GM15510 (cell line): ENCODE measurements around the gene INPP4B.

Source experiments
- POLR2A ChIP-seq: IDR thresholded peaks from 3 replicates; pipeline ENCODE4 v1.6.1; 2011; ENCODE audit warnings: borderline replicate concordance; ENCODE audit not compliant: insufficient read length; ENCODE audit errors: extremely low read depth

The INPP4B gene

GRCh38 chr4:142809559-142809958 lies 36.5 kb downstream of the INPP4B start:
- no peak for TF ChIP-seq POLR2A

- TF ChIP-seq POLR2A: no peak
Measured at GRCh38 chr4:142801966-142802365, 44.1 kb downstream of the INPP4B start.

GRCh38 chr4:142781114-142781513 lies 65.0 kb downstream of the INPP4B start:
- TF ChIP-seq POLR2A: no peak

- TF ChIP-seq POLR2A: no peak
Measured at GRCh38 chr4:142778900-142779299, 67.2 kb downstream of the INPP4B start.

- TF ChIP-seq POLR2A: no peak
Measured at GRCh38 chr4:142778430-142778829, 67.7 kb downstream of the INPP4B start.

DNA sequence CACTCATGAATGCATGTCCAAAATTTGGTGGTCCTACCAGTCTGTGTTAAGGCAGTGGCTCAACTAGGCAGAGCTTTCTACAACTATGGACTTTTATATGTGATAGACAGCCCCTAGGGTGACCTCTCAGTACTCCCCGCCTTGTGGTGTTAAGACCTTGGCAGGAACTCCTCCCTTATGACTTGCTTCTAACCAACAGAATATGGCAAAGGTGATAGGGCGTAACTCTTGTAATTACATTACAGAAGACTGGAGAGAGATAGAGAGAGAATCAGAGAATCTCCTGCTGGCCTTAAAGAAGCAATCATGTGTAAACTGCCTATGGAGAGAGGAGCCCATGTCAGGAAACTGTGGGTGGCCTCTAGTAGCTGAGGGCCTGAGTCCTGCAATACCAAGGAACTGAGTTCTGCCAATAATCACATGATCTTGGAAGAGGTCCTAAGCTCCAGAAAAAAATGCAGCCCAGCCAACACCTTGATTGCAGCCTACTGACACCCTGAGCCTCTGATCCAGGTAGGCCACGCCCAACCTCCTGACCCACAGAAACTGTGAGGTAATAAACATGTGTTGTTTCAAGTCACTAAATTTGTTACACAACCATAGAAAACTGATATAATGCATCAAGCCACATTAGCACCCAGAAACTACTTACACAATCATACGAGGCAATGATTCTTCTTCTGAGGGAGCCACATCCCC lies 68.9 kb downstream of the INPP4B start:
- TF ChIP-seq POLR2A: no peak

DNA sequence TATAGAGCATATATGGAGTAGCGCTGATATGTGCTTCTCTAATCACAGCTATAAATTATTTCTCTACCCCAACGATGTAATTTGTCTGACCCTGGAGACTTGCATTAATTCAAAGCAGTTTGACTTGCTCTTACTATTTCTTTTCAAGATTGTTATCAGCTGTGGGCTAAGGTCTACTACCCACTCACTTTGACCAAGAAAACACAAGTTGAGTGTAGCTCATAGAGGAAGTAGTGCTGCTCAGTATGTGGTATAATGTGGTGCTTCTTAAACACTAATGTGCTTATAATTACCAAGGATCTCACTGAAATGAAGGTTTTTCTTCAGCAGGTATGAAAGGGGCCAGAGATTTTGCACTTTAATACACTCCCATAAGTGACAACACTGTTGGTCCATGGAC lies 70.1 kb downstream of the INPP4B start:
- TF ChIP-seq POLR2A: no peak

DNA sequence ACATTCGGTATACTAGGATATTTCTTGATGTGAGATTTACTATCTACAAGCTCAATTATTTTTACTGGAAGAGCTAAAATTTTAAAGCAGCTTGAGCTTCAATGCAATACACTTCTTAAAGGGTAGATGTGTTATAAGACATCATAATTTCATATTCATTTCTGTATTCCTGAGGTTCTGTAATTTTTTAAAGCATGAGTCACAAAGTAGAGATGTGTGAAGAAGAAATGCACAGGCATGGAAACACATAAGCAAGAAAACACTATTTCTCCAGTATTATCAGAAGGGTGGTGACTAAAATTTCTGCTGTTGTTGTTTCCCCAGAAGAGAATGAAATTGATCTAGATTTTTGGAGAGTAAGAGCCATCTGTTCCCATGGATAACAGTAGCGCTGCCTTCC lies 72.6 kb downstream of the INPP4B start:
- no peak for TF ChIP-seq POLR2A

DNA sequence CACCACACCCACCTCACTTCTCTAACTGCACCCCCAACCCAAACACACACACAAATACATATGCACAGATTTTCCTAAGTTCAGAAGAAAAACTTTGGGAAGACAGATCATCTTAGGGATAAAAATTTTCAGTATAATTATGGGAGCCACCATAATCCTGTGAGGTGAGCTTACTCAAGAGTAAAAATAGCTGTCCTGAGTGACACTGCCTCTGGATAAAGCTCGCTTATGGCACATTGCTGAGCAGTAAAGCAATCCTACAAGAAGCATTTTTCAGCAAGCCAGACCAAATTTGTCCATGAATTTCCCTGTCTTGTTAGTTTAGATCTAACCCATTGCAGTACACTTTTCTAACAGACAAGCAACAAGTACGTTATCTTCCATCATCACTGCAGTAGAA lies 83.8 kb downstream of the INPP4B start:
- no peak for TF ChIP-seq POLR2A

DNA sequence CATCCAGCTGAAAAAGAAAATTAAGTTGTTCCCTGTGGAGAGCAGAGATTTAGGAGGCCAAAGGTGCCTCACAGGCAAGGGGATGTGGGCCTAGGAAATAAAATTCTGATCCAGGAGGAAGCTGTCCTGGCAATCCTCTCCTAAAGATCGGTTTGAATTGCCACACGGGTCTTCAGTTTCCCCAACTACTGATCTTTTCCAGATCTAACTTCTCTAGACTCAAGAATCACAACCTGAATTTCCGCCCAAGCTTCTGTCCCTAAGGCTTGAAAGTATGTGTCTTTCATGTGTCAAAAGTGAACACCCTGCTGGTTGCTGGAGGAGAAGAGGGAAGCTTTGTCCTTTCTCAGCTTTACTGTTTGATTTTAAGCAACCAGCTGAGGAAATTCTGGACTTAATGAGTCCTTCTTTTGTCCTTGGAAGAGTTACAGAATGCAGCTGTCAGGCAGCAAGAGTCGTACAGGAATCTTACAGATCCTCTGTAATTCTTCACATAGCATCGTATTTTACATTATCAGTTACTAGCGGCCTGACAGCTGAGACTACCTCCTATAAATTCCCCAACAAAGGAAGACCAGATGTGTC lies 93.8 kb downstream of the INPP4B start:
- no peak for TF ChIP-seq POLR2A

GRCh38 chr4:142743121-142743825 lies 102.8 kb downstream of the INPP4B start:
- no peak for TF ChIP-seq POLR2A

- no peak for TF ChIP-seq POLR2A
Measured at GRCh38 chr4:142741995-142742394, 104.1 kb downstream of the INPP4B start.

DNA sequence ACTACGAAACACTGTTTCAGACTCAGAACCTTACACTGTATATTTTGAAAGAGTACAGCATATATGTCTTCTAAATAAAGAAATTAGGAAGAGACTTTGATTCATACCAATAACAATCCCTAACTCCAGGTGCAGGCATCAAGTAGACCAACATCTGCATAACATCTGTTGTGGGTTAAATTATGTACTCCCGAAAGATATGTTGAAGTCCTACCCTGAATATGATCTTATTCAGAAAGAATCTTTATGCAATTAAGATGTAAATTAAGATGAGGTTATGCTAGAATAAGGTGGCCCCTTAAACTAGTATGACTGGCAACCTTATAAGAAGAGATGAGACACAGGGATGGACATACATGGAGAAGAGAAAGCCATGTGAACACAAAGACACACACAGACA lies 117.9 kb downstream of the INPP4B start:
- no peak for TF ChIP-seq POLR2A

DNA sequence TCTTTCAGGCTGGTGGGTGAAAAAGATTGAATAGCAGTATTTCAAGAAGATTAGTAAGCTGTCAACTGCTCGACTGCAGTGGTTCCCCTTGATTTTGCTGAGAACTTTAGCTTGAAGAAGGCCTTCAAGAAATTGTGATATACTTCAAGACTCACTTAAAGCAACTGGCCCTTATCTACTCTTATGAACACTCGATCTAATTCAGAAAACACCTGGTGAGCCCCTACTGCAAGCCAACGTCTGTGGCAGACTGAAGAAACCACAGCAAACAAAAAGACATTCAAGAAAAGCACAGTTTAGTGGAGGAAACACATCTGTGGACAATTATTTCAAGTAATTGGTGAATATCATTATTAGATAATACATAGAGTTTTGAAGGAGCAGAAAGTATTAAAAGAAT lies 119.0 kb downstream of the INPP4B start:
- TF ChIP-seq POLR2A: no peak

DNA sequence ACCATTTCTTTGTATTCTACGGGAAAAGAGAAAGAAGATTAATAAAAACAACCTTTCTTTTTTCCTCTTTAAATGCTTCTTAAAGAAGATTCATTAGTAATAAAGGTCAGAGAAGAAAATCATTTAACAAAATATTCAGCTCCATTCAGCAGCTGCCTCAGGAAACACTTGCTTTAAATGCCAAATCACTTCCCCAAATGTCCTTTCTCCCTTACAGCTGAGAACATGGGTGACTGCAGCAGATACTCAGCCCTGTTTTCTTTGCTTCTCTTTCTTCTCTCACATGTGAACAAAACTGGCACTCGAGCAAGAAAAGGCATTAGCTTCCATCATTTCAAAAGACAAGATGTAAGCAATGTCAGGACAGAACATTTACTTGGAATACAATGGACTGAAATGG lies 120.2 kb downstream of the INPP4B start:
- TF ChIP-seq POLR2A: no peak

DNA sequence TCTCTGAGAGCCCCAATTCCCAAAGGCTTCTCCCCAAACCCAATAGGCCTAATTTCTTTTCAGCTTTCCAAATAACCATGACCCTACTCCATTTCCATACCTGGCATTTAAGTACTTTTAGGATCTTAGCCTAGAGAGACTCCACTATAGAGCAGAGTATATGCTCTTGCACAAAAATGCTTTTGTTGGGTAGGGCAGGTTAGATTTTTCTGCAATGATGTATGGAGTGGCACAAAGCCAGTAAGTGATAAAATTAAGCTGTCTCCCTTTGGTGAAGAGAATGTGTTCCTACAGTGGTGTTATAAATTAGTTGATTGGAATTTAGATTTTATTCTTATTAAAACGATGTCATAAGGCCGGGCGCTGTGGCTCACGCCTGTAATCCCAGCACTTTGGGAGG lies 124.9 kb downstream of the INPP4B start:
- TF ChIP-seq POLR2A: no peak

- TF ChIP-seq POLR2A: no peak
Measured at GRCh38 chr4:142719854-142720541, 126.1 kb downstream of the INPP4B start.

DNA sequence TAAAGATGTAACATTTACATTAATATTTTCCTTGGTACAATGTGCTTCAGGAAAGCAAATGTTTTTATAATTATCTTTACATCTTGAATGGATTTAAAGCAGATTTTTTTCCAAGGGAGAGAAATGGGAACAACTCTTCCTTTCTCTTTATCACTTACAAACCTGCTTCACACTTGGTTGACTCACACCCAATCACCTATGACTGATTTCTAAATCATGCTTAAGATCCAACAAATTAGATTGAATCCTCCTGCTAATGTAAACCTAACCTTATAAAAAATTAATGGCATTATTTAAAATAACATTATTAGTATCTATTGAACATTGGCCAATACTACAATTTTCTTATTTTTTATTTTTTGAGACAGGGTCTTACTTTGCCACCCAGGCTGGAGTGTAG lies 127.1 kb downstream of the INPP4B start:
- no peak for TF ChIP-seq POLR2A
